ENCODE measurements around the gene SYT14.

SYT14 gene

DNA sequence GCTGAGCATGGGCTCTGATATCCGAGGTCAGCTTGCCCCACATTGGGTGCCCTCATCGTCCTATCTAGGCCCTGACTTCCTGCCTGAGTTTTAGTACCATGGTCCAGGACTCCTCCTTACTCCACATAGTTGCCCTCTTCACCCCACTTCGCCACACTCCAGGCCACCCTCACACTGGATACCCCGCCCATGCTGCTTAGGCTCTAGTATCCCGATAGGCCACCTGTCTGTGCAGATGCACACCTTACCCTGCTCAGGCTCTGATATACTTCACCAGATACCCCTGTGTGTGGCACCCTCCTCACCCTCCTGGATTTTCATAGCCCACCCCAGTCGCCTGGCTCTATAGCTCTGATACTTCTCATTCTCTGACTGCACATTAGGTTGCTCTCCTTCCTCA is 149.0 kb downstream of the SYT14 start:
- no peaks in the 10 kb centered on the region for H3K9me3 ChIP-seq (ENCODE audit: insufficient read depth, low read depth, low read length)
- no peaks in the 10 kb centered on the region for H3K4me1 ChIP-seq (ENCODE audit: insufficient read depth, low read length, poor library complexity, severe bottlenecking)
- no peaks in the 10 kb centered on the region for H3K79me2 ChIP-seq (ENCODE audit: insufficient read depth, low read length)
- no peaks in the 10 kb centered on the region for H3K9me2 ChIP-seq (replicated peaks; ENCODE audit: low read depth, low read length)
- TF ChIP-seq, protein P1, sequence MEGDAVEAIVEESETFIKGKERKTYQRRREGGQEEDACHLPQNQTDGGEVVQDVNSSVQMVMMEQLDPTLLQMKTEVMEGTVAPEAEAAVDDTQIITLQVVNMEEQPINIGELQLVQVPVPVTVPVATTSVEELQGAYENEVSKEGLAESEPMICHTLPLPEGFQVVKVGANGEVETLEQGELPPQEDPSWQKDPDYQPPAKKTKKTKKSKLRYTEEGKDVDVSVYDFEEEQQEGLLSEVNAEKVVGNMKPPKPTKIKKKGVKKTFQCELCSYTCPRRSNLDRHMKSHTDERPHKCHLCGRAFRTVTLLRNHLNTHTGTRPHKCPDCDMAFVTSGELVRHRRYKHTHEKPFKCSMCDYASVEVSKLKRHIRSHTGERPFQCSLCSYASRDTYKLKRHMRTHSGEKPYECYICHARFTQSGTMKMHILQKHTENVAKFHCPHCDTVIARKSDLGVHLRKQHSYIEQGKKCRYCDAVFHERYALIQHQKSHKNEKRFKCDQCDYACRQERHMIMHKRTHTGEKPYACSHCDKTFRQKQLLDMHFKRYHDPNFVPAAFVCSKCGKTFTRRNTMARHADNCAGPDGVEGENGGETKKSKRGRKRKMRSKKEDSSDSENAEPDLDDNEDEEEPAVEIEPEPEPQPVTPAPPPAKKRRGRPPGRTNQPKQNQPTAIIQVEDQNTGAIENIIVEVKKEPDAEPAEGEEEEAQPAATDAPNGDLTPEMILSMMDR (conservative IDR thresholded peaks at IDR 0.05; ENCODE audit: low read length): no peak
- TF ChIP-seq EZH2phosphoT487 (IDR thresholded peaks at IDR 0.05; ENCODE audit: borderline replicate concordance): no peak
- H3F3A ChIP-seq (ENCODE audit: low read depth): no peaks in the 10 kb centered on the region
- H3K9ac ChIP-seq (ENCODE audit: low read depth, low read length, poor library complexity, severe bottlenecking): no peak overlapping the region
- no peaks in the 10 kb centered on the region for H3K27me3 ChIP-seq (ENCODE audit: insufficient read depth, low read length, poor library complexity, severe bottlenecking)
- H2AFZ ChIP-seq (ENCODE audit: low read length): no peak overlapping the region
- no peaks in the 10 kb centered on the region for H4K20me1 ChIP-seq (ENCODE audit: insufficient read depth, low read length, poor library complexity, severe bottlenecking)
- no peak overlapping the region for H3K4me3 ChIP-seq (ENCODE audit: low read length, poor library complexity, severe bottlenecking)
- no peaks in the 10 kb centered on the region for H3K36me3 ChIP-seq (ENCODE audit: insufficient read depth, low read length)
- H3K4me2 ChIP-seq (ENCODE audit: low read depth, low read length, poor library complexity, severe bottlenecking): no peak overlapping the region

DNA sequence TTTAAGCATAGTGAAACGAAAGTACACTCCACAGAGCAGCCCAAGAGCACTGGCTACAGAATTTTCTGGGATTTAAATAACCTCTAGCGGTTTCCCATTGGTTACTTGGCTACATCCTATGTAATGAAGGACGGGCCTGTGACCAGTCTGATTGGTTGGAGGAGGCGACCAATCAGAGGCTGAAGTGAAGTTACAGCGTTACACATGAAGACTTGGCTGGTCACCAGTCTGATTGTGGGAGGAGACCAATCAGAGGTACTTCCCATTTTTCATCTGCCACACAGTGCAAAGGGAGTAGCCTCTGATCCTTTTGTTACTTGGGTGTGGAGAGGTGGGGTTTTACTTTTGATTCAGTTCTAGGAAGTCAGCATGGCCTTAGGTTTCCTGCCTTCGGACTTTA is 151.8 kb downstream of the SYT14 start:
- H3F3A ChIP-seq (ENCODE audit: low read depth): no peaks in the 10 kb centered on the region
- H3K4me2 ChIP-seq (ENCODE audit: low read depth, low read length, poor library complexity, severe bottlenecking): no peak overlapping the region
- no peaks in the 10 kb centered on the region for H3K4me1 ChIP-seq (ENCODE audit: insufficient read depth, low read length, poor library complexity, severe bottlenecking)
- H2AFZ ChIP-seq (ENCODE audit: low read length): no peak overlapping the region
- no peaks in the 10 kb centered on the region for H3K27me3 ChIP-seq (ENCODE audit: insufficient read depth, low read length, poor library complexity, severe bottlenecking)
- TF ChIP-seq EZH2phosphoT487 (IDR thresholded peaks at IDR 0.05; ENCODE audit: borderline replicate concordance): no peak
- TF ChIP-seq, protein P1 (conservative IDR thresholded peaks at IDR 0.05; ENCODE audit: low read length): no peak
- no peaks in the 10 kb centered on the region for H3K9me2 ChIP-seq (replicated peaks; ENCODE audit: low read depth, low read length)
- H3K36me3 ChIP-seq (ENCODE audit: insufficient read depth, low read length): no peaks in the 10 kb centered on the region
- H3K79me2 ChIP-seq (ENCODE audit: insufficient read depth, low read length): no peaks in the 10 kb centered on the region
- H3K4me3 ChIP-seq (ENCODE audit: low read length, poor library complexity, severe bottlenecking): no peak overlapping the region
- H4K20me1 ChIP-seq (ENCODE audit: insufficient read depth, low read length, poor library complexity, severe bottlenecking): no peaks in the 10 kb centered on the region
- H3K9ac ChIP-seq (ENCODE audit: low read depth, low read length, poor library complexity, severe bottlenecking): no peak overlapping the region
- no peaks in the 10 kb centered on the region for H3K9me3 ChIP-seq (ENCODE audit: insufficient read depth, low read depth, low read length)

DNA sequence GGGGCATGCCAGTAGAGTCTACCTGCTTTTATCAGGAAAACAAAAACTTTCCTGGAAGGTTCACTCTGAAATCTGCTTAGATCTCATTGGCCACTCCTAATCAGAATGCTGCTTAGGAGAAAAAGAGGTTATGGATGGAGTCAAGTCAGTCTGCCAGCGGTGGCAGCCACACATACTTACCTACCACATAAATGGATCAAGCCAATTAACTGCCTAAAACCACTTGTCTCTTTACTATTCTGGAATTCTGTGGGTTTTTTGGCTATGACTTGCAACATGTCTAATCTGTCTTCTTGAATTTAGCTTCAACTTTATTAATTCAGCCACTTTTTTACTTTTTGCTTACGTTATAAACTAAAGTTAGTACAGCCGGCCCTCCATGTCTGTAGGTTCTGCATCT is 154.3 kb downstream of the SYT14 start:
- Histone ChIP-seq H3K9me3 (ENCODE audit: insufficient read depth, low read depth, low read length) (no peaks in the 10 kb centered on the region), H3K27me3 (ENCODE audit: insufficient read depth, low read length, poor library complexity, severe bottlenecking) (no peaks in the 10 kb centered on the region), H3K9me2 (replicated peaks; ENCODE audit: low read depth, low read length) (no peaks in the 10 kb centered on the region), H3K4me2 (ENCODE audit: low read depth, low read length, poor library complexity, severe bottlenecking) (no peak overlapping the region), H2AFZ (ENCODE audit: low read length) (no peak overlapping the region), H4K20me1 (ENCODE audit: insufficient read depth, low read length, poor library complexity, severe bottlenecking) (no peaks in the 10 kb centered on the region), H3K9ac (ENCODE audit: low read depth, low read length, poor library complexity, severe bottlenecking) (no peak overlapping the region), H3K4me3 (ENCODE audit: low read length, poor library complexity, severe bottlenecking) (no peak overlapping the region), H3K36me3 (ENCODE audit: insufficient read depth, low read length) (no peaks in the 10 kb centered on the region), H3F3A (ENCODE audit: low read depth) (no peaks in the 10 kb centered on the region), H3K79me2 (ENCODE audit: insufficient read depth, low read length) (no peaks in the 10 kb centered on the region), H3K4me1 (ENCODE audit: insufficient read depth, low read length, poor library complexity, severe bottlenecking) (no peaks in the 10 kb centered on the region)
- TF ChIP-seq, protein P1 (conservative IDR thresholded peaks at IDR 0.05; ENCODE audit: low read length): no peak
